Left cardiac atrium (tissue), 4 donors: ENCODE measurements around the gene TMEM47. TPM values are rescaled to one million over a fixed set of nuclear protein-coding genes. Genes with fewer than 3 reads are reported as not detected.

Experiments
- ATAC-seq, 2 donors: fragments of 200-7000 bp; cut with Tn5 transposase; one replicate each; pipeline ENCODE4 v1.9.1; 2020; ENCODE audit warnings: mild to moderate bottlenecking in 2 of 2, moderate library complexity in 2 of 2
- DNase-seq: peaks from one replicate; pipeline ENCODE4 v3.0.0-alpha.2; 2020
- intact Hi-C, 2 donors: fragments of 100-400 bp; cut with DNase I; formaldehyde crosslinking; loops; one replicate each; pipeline versions ENCODE4 v1.14.1 to v1.15.1; 2022 to 2023
- long read RNA-seq: library from polyadenylated mRNA; unstranded; transcript quantifications from one replicate; pipeline ENCODE4 v2.0.0, GENCODE V29; 2021
- total RNA-seq, 2 donors: library from RNA; stranded (reverse); fragmentation: NEBNext Ultra II Directional; extraction: Animal tissue kit (Norgen Biotek cat#: 25700); gene quantifications; one replicate each; pipeline ENCODE4 v1.2.1, GENCODE V29; 2021
- donor health status: DM: no; HTN: yes; CAD: no.
- donor health status: DM: no; HTN: yes; CAD: no; lungs with severe emphysema.
- donor health status: DM: yes; HTN: yes; CAD: no.
- donor health status: Dilated cardiomyopathy.

Gene TMEM47
- total RNA-seq: 10 to 100 TPM; 28.3 to 33.3 TPM
- long read RNA-seq, full-length matches to known transcripts: 35 of 42 reads
- long read RNA-seq, partial matches to known transcripts: 1 of 42 reads
- long read RNA-seq, other reads (novel, unspliced or antisense): 6 of 42 reads

DNA sequence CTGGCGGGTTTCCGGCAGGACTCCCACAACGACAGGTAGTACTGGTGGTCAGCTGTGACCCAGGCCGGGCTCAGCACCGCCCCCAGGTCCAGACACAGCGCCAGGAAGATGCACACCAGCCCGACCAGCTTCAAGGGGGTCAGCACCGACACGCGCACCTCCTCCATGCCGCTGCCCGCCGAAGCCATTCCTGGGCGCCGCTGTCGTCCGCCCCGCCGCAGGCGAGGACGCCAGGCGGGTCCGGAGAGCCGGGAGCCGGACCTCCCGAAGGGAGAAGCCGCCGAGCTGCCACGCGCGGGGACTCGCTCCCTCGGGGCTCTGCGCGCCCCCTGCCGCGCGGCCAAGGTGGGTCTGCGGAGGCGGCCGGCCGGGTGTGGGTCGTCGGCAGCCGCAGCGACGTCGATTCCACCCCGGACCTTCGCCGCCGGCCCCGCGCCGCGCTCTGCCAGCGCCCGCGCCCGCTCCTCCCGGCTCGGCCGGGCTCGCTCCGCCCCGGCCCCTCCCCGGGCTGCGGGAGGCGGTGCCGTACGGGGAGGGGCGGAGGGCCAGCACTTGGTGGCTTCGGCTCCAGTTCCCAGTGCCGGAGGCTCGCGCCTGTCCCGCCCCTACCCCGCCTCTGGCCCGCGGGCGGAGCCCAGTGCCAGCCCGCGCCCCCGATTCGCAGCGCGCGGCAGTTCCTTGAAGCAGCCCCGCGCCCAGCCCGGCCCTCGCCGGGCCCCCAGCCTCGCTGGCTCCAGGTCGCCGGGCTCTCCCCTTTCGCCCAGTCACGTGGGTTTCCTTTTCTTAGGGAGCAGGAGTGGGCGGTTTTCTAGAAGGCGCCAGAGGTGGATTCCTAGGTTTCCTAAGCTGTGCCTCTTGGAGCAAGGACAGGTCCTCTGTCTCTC, at the start of gene TMEM47:
Gene TMEM47 (minus strand): TSS at position 444 of the 884 bp plus-strand sequence. CDS start 256 bp downstream, at position 188.
- ATAC-seq: peak; percentile 98
- peak; percentile 76 for DNase-seq
- intact Hi-C loops: no loop called here

GRCh38 chrX:34687095-34687494, 30.0 kb upstream of the TMEM47 start:
- ATAC-seq (no peak), DNase-seq (no peak)
- intact Hi-C loops: no loop called here

DNA sequence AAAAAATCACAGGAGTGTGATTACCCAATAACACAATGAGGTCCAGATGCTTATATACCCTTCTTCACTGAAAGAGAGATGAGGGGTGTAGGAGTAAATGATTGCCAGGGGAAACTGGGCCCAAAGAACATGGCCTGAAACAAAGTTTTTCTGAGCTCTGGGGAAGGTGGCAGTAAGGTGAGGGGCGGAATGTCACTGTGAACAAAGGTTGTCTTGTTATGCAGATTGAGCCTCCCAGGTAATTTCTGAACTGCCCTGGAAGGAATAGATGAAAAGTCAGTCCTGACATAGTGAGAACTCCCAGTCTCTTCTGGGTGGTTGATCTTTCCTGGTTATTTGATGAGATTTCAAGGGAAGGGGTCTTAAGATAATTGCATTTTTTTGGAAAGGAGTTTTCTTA, 2.5 kb upstream of the TMEM47 start:
- DNase-seq (no peak), ATAC-seq (no peak)
- intact Hi-C loops: no loop called here

- ATAC-seq (no peak), DNase-seq (no peak)
- intact Hi-C loops: no loop called here
These were observed 1.2 kb upstream of the TMEM47 start for GRCh38 chrX:34658326-34658725.

- DNase-seq (no peak), ATAC-seq (no peak)
- intact Hi-C loops: no loop called here
These were observed 613 bp upstream of the TMEM47 start for GRCh38 chrX:34657726-34658070.

DNA sequence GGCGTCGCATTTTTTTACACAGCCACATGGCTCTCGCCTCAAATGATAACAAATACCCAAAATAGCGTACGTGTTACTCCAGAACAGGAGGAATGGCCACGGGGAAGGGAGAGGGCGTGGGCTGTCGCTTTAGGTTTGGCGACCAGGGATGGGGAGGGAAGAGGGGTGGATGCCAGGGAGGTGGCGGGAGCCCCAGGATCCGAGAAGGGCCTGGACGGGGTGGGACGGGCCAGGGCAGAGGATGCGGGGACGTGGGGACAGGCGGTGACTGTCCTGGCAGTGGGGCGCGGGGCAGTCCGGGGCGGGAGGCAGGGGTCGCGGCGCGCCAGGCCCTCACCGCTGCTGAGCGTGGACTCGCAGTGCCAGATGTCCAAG, 631 bp downstream of the TMEM47 start:
- intact Hi-C loops: no loop called here
- peak; percentile 12 for ATAC-seq

DNA sequence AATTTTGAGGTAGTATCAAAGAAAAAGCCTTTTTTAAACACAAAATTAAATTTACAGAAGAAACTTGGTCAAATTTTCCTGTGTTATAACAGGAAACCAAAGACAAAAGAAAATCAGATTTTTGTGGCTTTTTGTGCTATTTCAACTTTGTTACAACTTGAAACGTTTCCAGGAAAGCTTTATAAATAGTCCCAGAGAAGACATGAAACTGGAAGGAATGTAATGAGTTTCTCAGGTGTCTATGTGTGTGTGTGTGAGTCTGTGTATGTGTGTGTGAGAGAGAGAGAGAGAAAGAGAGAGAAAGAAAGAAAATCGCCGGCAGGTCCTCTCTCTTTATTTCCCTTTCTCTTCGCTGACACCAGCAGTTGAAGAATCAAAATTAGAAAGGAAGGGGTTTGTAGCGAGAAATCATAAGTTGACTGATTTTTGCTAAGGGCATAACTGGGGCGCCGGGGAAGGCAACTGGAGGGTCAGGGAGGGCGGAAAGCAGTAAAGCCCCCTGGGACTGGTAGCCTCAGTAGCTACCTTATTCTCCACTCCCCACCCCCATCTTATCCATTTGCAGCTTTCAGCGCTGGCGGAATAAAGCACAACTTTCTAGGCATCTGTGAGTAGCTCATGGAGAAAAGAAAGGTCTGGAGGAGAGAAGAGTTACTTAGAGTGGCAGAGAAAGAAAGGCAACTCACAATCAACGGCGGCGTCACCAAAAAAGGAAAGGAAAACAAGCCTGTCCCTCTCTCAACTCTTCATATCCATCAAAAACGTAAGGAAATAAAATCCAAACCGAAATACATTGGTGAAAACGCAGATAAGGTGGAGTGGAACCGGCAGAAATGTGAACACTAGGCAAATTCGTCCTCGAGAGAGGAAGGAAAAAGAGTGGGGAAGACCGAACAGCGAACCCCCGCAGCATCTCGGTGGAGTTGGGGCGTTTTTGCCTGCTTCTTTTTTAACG, 1.3 kb downstream of the TMEM47 start:
- ATAC-seq (no peak), DNase-seq (no peak)
- intact Hi-C loops: no loop called here

More for the DNA sequence above, 631 bp downstream of the TMEM47 start:
- peak; percentile 22 for DNase-seq

- no peak for DNase-seq
- no peak for ATAC-seq
- intact Hi-C loops: no loop called here
These were observed 2.2 kb downstream of the TMEM47 start for GRCh38 chrX:34654696-34655490.

- intact Hi-C loops: no loop called here
- ATAC-seq: no peak
- no peak for DNase-seq
These were observed 3.3 kb downstream of the TMEM47 start for GRCh38 chrX:34653811-34654210.

- DNase-seq: no peak
- intact Hi-C loops: no loop called here
These were observed 14.2 kb downstream of the TMEM47 start for GRCh38 chrX:34642849-34643248.

GRCh38 chrX:34638116-34638515, 19.0 kb downstream of the TMEM47 start:
- no peak for DNase-seq
- intact Hi-C loops: no loop called here
- ATAC-seq: no peak

More at GRCh38 chrX:34642849-34643248, 14.2 kb downstream of the TMEM47 start:
- ATAC-seq: no peak

- ATAC-seq (no peak), DNase-seq (no peak)
- intact Hi-C loops: no loop called here
These were observed 22.7 kb downstream of the TMEM47 start for GRCh38 chrX:34634349-34634748.

- no peak for ATAC-seq
- DNase-seq: no peak
- intact Hi-C loops: no loop called here
These were observed 24.7 kb downstream of the TMEM47 start for GRCh38 chrX:34632384-34632783.

GRCh38 chrX:34631479-34632220, 25.4 kb downstream of the TMEM47 start:
- ATAC-seq (no peak), DNase-seq (no peak)
- intact Hi-C loops: no loop called here

GRCh38 chrX:34629572-34629971, 27.5 kb downstream of the TMEM47 start:
- ATAC-seq: no peak
- intact Hi-C loops: no loop called here
- DNase-seq: no peak

GRCh38 chrX:34624416-34624815, 32.7 kb downstream of the TMEM47 start:
- no peak for DNase-seq
- intact Hi-C loops: no loop called here
- peak; percentile 44 to 68 for ATAC-seq

DNA sequence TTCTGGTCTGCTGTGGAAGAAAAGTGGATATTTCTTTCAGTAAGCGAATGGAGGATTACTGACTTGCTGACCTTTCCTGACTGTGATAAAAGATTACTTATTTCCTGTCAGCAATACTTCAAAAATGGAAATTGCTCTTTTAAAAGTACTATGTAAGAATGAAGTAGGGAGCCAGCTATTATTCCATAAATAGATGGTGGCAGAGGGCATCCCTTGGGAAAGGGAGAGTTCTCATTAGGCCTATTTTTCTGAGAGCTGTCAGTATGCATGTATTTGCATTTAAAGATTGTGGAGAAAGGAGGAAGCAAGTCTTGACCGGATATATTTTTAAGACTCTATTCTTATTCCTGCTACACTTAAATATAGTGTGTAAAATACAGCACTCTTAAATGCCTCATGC, 37.2 kb downstream of the TMEM47 start:
- intact Hi-C loops: no loop called here
- DNase-seq (no peak), ATAC-seq (no peak)

DNA sequence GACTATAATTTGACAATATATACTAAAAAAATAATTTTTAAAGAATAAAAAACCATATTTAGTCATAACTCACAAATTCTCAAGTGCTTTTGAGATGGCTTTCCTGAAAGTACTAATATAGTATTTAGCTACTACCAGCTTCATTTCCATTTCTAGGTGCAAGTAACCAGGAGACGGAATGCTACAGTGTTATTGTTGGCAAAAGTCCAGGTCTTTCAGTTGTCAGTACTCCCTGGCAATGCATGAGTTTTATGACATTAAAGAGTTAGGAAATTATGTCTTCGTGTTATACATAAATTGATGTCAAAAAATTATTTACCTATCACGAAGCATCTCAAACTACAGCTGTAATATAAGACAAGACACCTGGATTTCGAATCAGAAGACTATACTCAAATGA, 45.0 kb downstream of the TMEM47 start:
- ATAC-seq (no peak), DNase-seq (no peak)
- intact Hi-C loops: no loop called here
